NCI-H2196 treated with DMSO at 0.1 percent for 48 hours (cell line): Measurements from ENCODE around the gene ZNF582.

Source experiments
- DNase-seq: peaks from one replicate; lab custom pipeline; 2025; ENCODE audit not compliant: unreplicated experiment; lab: John Stamatoyannopoulos, UW

ZNF582 gene

GRCh38 chr19:56393119-56394012 lies at the start of gene ZNF582:
Gene ZNF582 (minus strand): TSS chr19:56393534. CDS start chr19:56391752, 1,782 bp downstream.
- DNase-seq: peak; percentile 87

GRCh38 chr19:56441206-56441792 lies 48.0 kb upstream of the ZNF582 start:
- no peak for DNase-seq

GRCh38 chr19:56423985-56424353 lies 30.6 kb upstream of the ZNF582 start:
- no peak for DNase-seq

- no peak for DNase-seq
These were observed 30.1 kb upstream of the ZNF582 start for GRCh38 chr19:56423276-56423984.

- no peak for DNase-seq
These were observed 11.7 kb upstream of the ZNF582 start for GRCh38 chr19:56405062-56405461.

- DNase-seq: no peak
These were observed 11.3 kb upstream of the ZNF582 start for GRCh38 chr19:56404705-56405056.

- peak; percentile 78 for DNase-seq
These were observed 10.7 kb upstream of the ZNF582 start, which contains the start of gene ZNF583 for GRCh38 chr19:56403764-56404704. Gene ZNF583 (plus strand): TSS chr19:56404332. CDS start chr19:56407115, 2,783 bp downstream.

- no peak for DNase-seq
These were observed 9.9 kb upstream of the ZNF582 start for GRCh38 chr19:56403261-56403660.

- DNase-seq: no peak
These were observed 7.2 kb upstream of the ZNF582 start for GRCh38 chr19:56400485-56400884.

GRCh38 chr19:56398809-56399208 lies 5.5 kb upstream of the ZNF582 start:
- no peak for DNase-seq

- no peak for DNase-seq
These were observed 9.3 kb downstream of the ZNF582 start for GRCh38 chr19:56383826-56384605.

- DNase-seq: no peak
These were observed 16.0 kb downstream of the ZNF582 start for GRCh38 chr19:56377105-56377924.

- DNase-seq: no peak
These were observed 21.1 kb downstream of the ZNF582 start for GRCh38 chr19:56372281-56372680.

- no peak for DNase-seq
These were observed 23.3 kb downstream of the ZNF582 start for GRCh38 chr19:56369886-56370676.

GRCh38 chr19:56367829-56368711 lies 25.3 kb downstream of the ZNF582 start:
- peak; percentile 87 for DNase-seq

GRCh38 chr19:56360841-56361240 lies 32.5 kb downstream of the ZNF582 start:
- no peak for DNase-seq

GRCh38 chr19:56356944-56357343 lies 36.4 kb downstream of the ZNF582 start:
- DNase-seq: no peak
